Skeletal muscle cell (primary cell): ENCODE data around the gene ZMYND15.
A peak's percentile ranks its signal among the peaks of the same experiment; 100 is the strongest.

Experiments
- DNase-seq: peaks from one replicate; pipeline ENCODE4 v3.0.0-alpha.2; 2010; ENCODE audit warnings: low read depth
- H3K4me3 ChIP-seq: 2 replicates; pipeline ENCODE4 v1.5.1; 2011; ENCODE audit warnings: low read depth, mild to moderate bottlenecking, control low read depth, low read length, moderate library complexity

ZMYND15 gene

GRCh38 chr17:4780325-4780955, 40.8 kb downstream of the ZMYND15 start:
- no peak for DNase-seq
- no peak overlapping the region for H3K4me3 ChIP-seq

- H3K4me3 ChIP-seq = no peak overlapping the region
- no peak for DNase-seq
These were observed 43.0 kb downstream of the ZMYND15 start for GRCh38 chr17:4782652-4783051.

- peak overlapping the region; percentile 14 for H3K4me3 ChIP-seq
- no peak for DNase-seq
These were observed 45.9 kb downstream of the ZMYND15 start for GRCh38 chr17:4785311-4786105.

- peak within 1 kb of the TSS; percentile 14 for H3K4me3 ChIP-seq
- DNase-seq = no peak
These were observed 46.5 kb downstream of the ZMYND15 start, which contains the start of gene VMO1 for GRCh38 chr17:4786106-4786511. Gene VMO1 (minus strand): TSS chr17:4786364. CDS start chr17:4786352, 12 bp downstream.

- no peak for DNase-seq
- H3K4me3 ChIP-seq = no peak overlapping the region
These were observed 46.9 kb downstream of the ZMYND15 start for GRCh38 chr17:4786516-4786915.

GRCh38 chr17:4788159-4788806, 48.6 kb downstream of the ZMYND15 start:
- H3K4me3 ChIP-seq = no peak overlapping the region
- no peak for DNase-seq

GRCh38 chr17:4788807-4789700, 49.4 kb downstream of the ZMYND15 start, which contains the start of gene GLTPD2:
Gene GLTPD2 (plus strand): TSS chr17:4788964. CDS start chr17:4789012, 48 bp downstream.
- no peak for DNase-seq
- H3K4me3 ChIP-seq = peak within 1 kb of the TSS; percentile 62

- peak overlapping the region; percentile 62 for H3K4me3 ChIP-seq
- DNase-seq = no peak
These were observed 50.0 kb downstream of the ZMYND15 start for GRCh38 chr17:4789701-4789950.

- peak overlapping the region; percentile 62 for H3K4me3 ChIP-seq
- DNase-seq = peak; percentile 79
These were observed 50.5 kb downstream of the ZMYND15 start for GRCh38 chr17:4789951-4790704.

- peak overlapping the region; percentile 62 for H3K4me3 ChIP-seq
- no peak for DNase-seq
These were observed 51.1 kb downstream of the ZMYND15 start for GRCh38 chr17:4790705-4791088.

GRCh38 chr17:4795168-4795567, 55.5 kb downstream of the ZMYND15 start:
- no peak overlapping the region for H3K4me3 ChIP-seq
- no peak for DNase-seq
